Measurements from ENCODE around the gene FERMT3.

DNA sequence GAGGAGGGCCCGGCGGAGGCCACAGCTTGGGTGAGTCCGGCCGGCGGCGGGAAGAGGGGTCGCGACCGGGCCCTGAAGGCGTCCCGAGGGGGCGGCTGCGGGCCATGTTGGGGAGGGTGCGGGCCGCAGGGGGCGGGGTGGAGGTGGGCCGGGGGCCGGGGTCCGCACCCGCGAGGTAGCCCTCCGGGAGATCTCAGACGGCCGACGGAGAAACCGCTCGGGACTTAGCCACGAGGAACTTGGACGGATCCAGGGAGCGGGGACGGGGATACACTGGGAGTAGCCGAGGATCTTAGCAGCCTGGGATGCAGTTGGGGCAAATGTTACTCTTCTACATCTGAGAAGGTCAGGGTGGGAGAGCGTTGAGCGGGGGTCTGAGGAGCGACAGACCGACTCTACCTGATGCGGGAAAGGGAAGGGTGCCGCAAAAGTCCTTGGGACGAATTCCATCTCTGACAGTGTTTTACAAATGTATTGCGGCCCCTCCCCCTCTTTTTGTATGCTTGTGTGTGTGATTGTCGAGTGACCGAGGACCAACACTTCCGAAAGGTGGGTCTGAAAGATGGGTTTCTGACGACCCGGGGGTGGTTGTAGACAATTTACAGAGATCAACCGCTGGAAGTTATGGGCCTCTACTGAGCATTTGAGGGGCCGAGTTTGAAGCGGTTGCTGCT, 19.9 kb upstream of the FERMT3 start:
- no peak for TF ChIP-seq ZNF8 (CRISPR knock-in tag; IDR thresholded peaks at IDR 0.05)
- no peak for TF ChIP-seq BACH2 (CRISPR knock-in tag; IDR thresholded peaks at IDR 0.05; ENCODE audit: borderline replicate concordance)
- TF ChIP-seq OSR1 (CRISPR knock-in tag; IDR thresholded peaks at IDR 0.05), result no peak
- TF ChIP-seq ZFP3 (CRISPR knock-in tag; IDR thresholded peaks at IDR 0.05), result no peak
- TF ChIP-seq, protein P1, sequence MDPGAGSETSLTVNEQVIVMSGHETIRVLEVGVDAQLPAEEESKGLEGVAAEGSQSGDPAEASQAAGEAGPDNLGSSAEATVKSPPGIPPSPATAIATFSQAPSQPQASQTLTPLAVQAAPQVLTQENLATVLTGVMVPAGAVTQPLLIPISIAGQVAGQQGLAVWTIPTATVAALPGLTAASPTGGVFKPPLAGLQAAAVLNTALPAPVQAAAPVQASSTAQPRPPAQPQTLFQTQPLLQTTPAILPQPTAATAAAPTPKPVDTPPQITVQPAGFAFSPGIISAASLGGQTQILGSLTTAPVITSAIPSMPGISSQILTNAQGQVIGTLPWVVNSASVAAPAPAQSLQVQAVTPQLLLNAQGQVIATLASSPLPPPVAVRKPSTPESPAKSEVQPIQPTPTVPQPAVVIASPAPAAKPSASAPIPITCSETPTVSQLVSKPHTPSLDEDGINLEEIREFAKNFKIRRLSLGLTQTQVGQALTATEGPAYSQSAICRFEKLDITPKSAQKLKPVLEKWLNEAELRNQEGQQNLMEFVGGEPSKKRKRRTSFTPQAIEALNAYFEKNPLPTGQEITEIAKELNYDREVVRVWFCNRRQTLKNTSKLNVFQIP (CRISPR knock-in tag; IDR thresholded peaks at IDR 0.05; ENCODE audit: borderline replicate concordance, low read depth), result no peak
